ENCODE data around the gene TMEM108.

DNA sequence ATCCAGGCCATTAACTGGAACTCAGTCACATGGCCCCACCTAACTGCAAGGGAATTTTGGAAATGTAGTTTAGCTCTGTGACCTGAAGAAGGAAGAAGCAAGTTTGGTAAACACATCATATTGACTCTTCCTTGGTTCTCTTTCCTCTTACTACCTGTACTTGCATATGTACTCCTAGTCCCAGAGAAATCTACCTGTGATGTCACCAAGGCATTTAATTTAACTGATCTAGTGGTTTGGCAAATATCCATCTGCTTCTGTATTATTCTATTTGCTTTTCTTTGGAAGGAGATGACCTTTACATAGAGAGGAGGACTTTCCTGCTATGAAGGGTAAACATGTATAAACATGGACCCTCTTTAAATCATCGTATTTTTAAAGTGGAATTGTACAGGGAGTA lies 150.8 kb downstream of the TMEM108 start:
- TF ChIP-seq CTCF (tag by site-specific recombination; IDR thresholded peaks at IDR 0.05) (no peak), YY1 (tag by site-specific recombination; IDR thresholded peaks at IDR 0.05) (no peak), ATF2 (tag by site-specific recombination; IDR thresholded peaks at IDR 0.05; ENCODE audit: low read depth) (no peak), GLI2 (tag by site-specific recombination; IDR thresholded peaks at IDR 0.05; ENCODE audit: borderline replicate concordance, low read depth) (no peak), SP2 (tag by site-specific recombination; IDR thresholded peaks at IDR 0.05) (no peak), ZNF558 (tag by site-specific recombination; IDR thresholded peaks at IDR 0.05) (no peak), PRDM10 (tag by site-specific recombination; IDR thresholded peaks at IDR 0.05) (no peak)

All from HEK293 (cell line).